HUES6 (cell line): Measurements from ENCODE around the gene AMN.
"Not testable (repeated sequence)": the region's sequence is repeated elsewhere in the genome, so short reads cannot be mapped to it uniquely, and the experiment has no call there.

ENCODE experiments used
- H3K27ac ChIP-seq: 2 replicates; pipeline ENCODE4 v1.7.0; 2013; ENCODE audit warnings: low read depth, mild to moderate bottlenecking, low read length, inconsistent platforms
- H3K27me3 ChIP-seq: 2 replicates; pipeline ENCODE4 v1.6.1; 2013; ENCODE audit warnings: low read length; ENCODE audit not compliant: control insufficient read depth, insufficient read depth
- H3K36me3 ChIP-seq: 2 replicates; pipeline ENCODE4 v1.6.1; 2013; ENCODE audit warnings: low read length; ENCODE audit not compliant: control insufficient read depth, insufficient read depth
- H3K4me1 ChIP-seq: 2 replicates; pipeline ENCODE4 v1.6.1; 2013; ENCODE audit warnings: low read length; ENCODE audit not compliant: control insufficient read depth, insufficient read depth
- H3K4me3 ChIP-seq: 2 replicates; pipeline ENCODE4 v1.5.1; 2013; ENCODE audit warnings: low read depth, low read length
- H3K9ac ChIP-seq: one replicate; pipeline ENCODE4 v1.6.1; 2013; ENCODE audit warnings: mild to moderate bottlenecking, low read length
- H3K9me3 ChIP-seq: 2 replicates; pipeline ENCODE4 v1.6.1; 2013; ENCODE audit warnings: low read depth, low read length; ENCODE audit not compliant: control insufficient read depth, insufficient read depth

Gene AMN

GRCh38 chr14:102885737-102886447, 36.6 kb upstream of the AMN start:
- H3K9ac ChIP-seq = no peak overlapping the region
- H3K4me1 ChIP-seq = no peaks in the 10 kb centered on the region
- no peak overlapping the region for H3K27ac ChIP-seq
- H3K27me3 ChIP-seq = no peaks in the 10 kb centered on the region
- peaks cover 11% of the 10 kb centered on the region; the same call in 1 of the 2 replicates for H3K36me3 ChIP-seq
- no peak overlapping the region for H3K4me3 ChIP-seq
- H3K9me3 ChIP-seq = no peaks in the 10 kb centered on the region

GRCh38 chr14:102888748-102889147, 33.7 kb upstream of the AMN start:
- no peak overlapping the region for H3K9ac ChIP-seq
- H3K27me3 ChIP-seq = no peaks in the 10 kb centered on the region
- no peaks in the 10 kb centered on the region for H3K4me1 ChIP-seq
- H3K27ac ChIP-seq = no peak overlapping the region
- no peaks in the 10 kb centered on the region for H3K9me3 ChIP-seq
- peaks cover 11% of the 10 kb centered on the region; the same call in 1 of the 2 replicates for H3K36me3 ChIP-seq
- no peak overlapping the region for H3K4me3 ChIP-seq

- Histone ChIP-seq H3K9me3 (no peaks in the 10 kb centered on the region), H3K9ac (no peak overlapping the region), H3K4me1 (no peaks in the 10 kb centered on the region), H3K27ac (no peak overlapping the region), H3K4me3 (no peak overlapping the region), H3K27me3 (no peaks in the 10 kb centered on the region), H3K36me3 (peaks cover 11% of the 10 kb centered on the region; the same call in 1 of the 2 replicates)
Measured at GRCh38 chr14:102889615-102890014, 32.8 kb upstream of the AMN start.

- H3K9ac ChIP-seq = no peak overlapping the region
- peaks cover 12% of the 10 kb centered on the region; the same call in 1 of the 2 replicates for H3K36me3 ChIP-seq
- H3K27me3 ChIP-seq = no peaks in the 10 kb centered on the region
- no peaks in the 10 kb centered on the region for H3K9me3 ChIP-seq
- no peak overlapping the region for H3K27ac ChIP-seq
- no peak overlapping the region for H3K4me3 ChIP-seq
- no peaks in the 10 kb centered on the region for H3K4me1 ChIP-seq
Measured at GRCh38 chr14:102891111-102891510, 31.4 kb upstream of the AMN start.

- Histone ChIP-seq H3K4me3 (no peak overlapping the region), H3K9ac (no peak overlapping the region), H3K9me3 (no peaks in the 10 kb centered on the region), H3K27ac (no peak overlapping the region), H3K36me3 (peaks cover 9% of the 10 kb centered on the region; the same call in 1 of the 2 replicates), H3K27me3 (no peaks in the 10 kb centered on the region), H3K4me1 (no peaks in the 10 kb centered on the region)
Measured at GRCh38 chr14:102891556-102891955, 30.9 kb upstream of the AMN start.

- no peak overlapping the region for H3K27ac ChIP-seq
- H3K4me1 ChIP-seq = no peaks in the 10 kb centered on the region
- H3K9ac ChIP-seq = no peak overlapping the region
- H3K9me3 ChIP-seq = no peaks in the 10 kb centered on the region
- no peak overlapping the region for H3K4me3 ChIP-seq
- no peaks in the 10 kb centered on the region for H3K27me3 ChIP-seq
- peaks cover 9% of the 10 kb centered on the region; the same call in 1 of the 2 replicates for H3K36me3 ChIP-seq
Measured at GRCh38 chr14:102892651-102893050, 29.8 kb upstream of the AMN start.

- Histone ChIP-seq H3K9me3 (no peaks in the 10 kb centered on the region), H3K27me3 (no peaks in the 10 kb centered on the region), H3K36me3 (peaks cover 9% of the 10 kb centered on the region; the same call in 1 of the 2 replicates), H3K4me1 (no peaks in the 10 kb centered on the region), H3K9ac (no peak overlapping the region), H3K4me3 (no peak overlapping the region), H3K27ac (no peak overlapping the region)
Measured at GRCh38 chr14:102893452-102893851, 29.0 kb upstream of the AMN start.

GRCh38 chr14:102896735-102897134, 25.7 kb upstream of the AMN start:
- not testable (repeated sequence) for H3K4me1 ChIP-seq, H3K36me3 ChIP-seq, H3K9me3 ChIP-seq, H3K4me3 ChIP-seq, H3K27ac ChIP-seq, H3K9ac ChIP-seq, H3K27me3 ChIP-seq

- H3K4me1 ChIP-seq = no peaks in the 10 kb centered on the region
- H3K27ac ChIP-seq = no peak overlapping the region
- H3K27me3 ChIP-seq = no peaks in the 10 kb centered on the region
- H3K36me3 ChIP-seq = peaks cover 7% of the 10 kb centered on the region; the same call in 1 of the 2 replicates
- H3K9me3 ChIP-seq = no peaks in the 10 kb centered on the region
- H3K4me3 ChIP-seq = no peak overlapping the region
- H3K9ac ChIP-seq = no peak overlapping the region
Measured at GRCh38 chr14:102897299-102898027, 25.0 kb upstream of the AMN start.

- Histone ChIP-seq H3K9ac (no peak overlapping the region), H3K4me1 (no peaks in the 10 kb centered on the region), H3K4me3 (no peak overlapping the region), H3K27ac (no peak overlapping the region), H3K36me3 (peaks cover 11% of the 10 kb centered on the region; the same call in 1 of the 2 replicates), H3K9me3 (no peaks in the 10 kb centered on the region), H3K27me3 (no peaks in the 10 kb centered on the region)
Measured at GRCh38 chr14:102898298-102898697, 24.2 kb upstream of the AMN start.

GRCh38 chr14:102898776-102899515, 23.5 kb upstream of the AMN start:
- Histone ChIP-seq H3K4me3 (no peak overlapping the region), H3K9ac (no peak overlapping the region), H3K27ac (no peak overlapping the region), H3K4me1 (no peaks in the 10 kb centered on the region), H3K36me3 (peaks cover 14% of the 10 kb centered on the region; the same call in 1 of the 2 replicates), H3K27me3 (no peaks in the 10 kb centered on the region), H3K9me3 (no peaks in the 10 kb centered on the region)
